ES-I3 (cell line): ENCODE results near the gene HMGN3.
A peak's percentile ranks its signal among the peaks of the same experiment; 100 is the strongest.
"Not testable (repeated sequence)": the region's sequence is repeated elsewhere in the genome, so short reads cannot be mapped to it uniquely, and the experiment has no call there.

Source experiments
- H3K36me3 ChIP-seq: 2 replicates; pipeline ENCODE4 v1.6.1; 2013; ENCODE audit warnings: mild to moderate bottlenecking, low read length, control low read depth, moderate library complexity; ENCODE audit not compliant: insufficient read depth
- H3K4me1 ChIP-seq: 2 replicates; pipeline ENCODE4 v1.6.1; 2013; ENCODE audit warnings: mild to moderate bottlenecking, control low read depth, low read length; ENCODE audit not compliant: insufficient read depth
- H3K9ac ChIP-seq: 2 replicates; pipeline ENCODE4 v1.6.1; 2013; ENCODE audit warnings: low read depth, mild to moderate bottlenecking, low read length, moderate library complexity
- H3K9me3 ChIP-seq: 2 replicates; pipeline ENCODE4 v1.6.1; 2013; ENCODE audit warnings: mild to moderate bottlenecking, low read length, moderate library complexity; ENCODE audit not compliant: control insufficient read depth, insufficient read depth

Gene HMGN3

DNA sequence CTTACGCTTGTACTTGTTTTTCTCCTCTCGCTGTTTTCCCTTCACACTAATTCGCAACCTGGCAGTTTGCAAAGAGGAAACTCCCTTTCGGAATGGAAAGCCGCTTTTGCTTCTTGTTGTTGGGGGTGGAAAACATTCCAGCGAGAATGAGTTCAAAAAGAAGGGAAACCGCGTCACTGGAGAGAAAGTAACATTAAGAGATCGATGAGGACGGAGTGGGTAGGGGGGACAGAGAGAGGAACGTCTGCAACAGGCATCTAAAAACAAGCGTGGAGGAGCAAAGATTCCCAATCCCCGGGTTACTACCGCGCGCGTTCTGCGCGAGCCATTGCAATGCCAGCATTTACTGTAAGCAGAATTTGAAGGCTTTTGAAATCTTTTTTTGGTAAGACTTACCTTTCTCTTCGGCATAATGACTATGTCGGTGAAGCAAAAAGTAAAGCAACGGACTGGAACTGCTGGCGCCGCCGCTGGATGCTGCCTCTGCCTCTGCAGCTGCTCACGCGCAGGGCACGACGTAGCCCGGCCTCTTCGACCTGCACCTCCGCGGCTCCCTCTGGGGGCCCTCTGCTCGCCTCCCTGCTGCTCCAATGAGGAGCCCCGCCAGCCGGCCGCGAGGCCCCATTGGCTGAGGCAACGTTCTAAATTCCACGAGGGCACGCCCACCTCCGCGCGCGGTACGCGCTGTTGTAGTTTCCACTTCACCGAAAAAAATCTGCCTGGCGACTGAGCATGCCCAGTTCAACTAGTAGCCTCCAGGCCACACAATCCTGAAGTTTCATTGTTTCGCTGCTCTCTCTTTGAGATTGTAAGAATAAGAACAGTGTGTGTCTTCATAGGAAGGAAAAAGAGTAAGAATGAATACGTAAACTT, at the start of gene HMGN3:
TSS of gene HMGN3 (minus strand) at position 533 of the 873 bp plus-strand sequence.
- Histone ChIP-seq H3K4me1 (0 out of 2 replicates have a peak, but pooled peaks cover 3% of the 10 kb centered on the region), H3K9ac (peak within 1 kb of the TSS; percentile 85), H3K9me3 (no peaks in the 10 kb centered on the region), H3K36me3 (no peaks in the 10 kb centered on the region)

DNA sequence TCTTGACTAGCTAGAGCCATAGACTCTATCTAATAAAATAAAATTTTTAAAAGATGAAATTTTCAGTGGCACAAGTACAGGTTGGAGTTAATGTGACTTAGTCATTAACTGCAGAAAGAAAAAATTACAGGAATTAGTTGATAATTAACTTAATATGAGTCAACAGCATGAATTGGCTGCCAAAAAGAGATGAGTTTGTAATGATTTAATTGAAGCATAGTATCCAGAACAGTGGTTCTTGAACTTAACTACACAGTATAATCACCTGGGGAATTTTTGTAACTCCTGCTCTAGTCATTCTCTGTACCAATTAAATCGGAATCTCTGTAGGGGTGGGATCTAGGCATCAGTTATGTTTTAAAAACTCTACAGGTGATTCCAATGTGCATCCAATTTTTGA, 46.3 kb upstream of the HMGN3 start:
- Histone ChIP-seq H3K4me1 (no peaks in the 10 kb centered on the region), H3K36me3 (no peaks in the 10 kb centered on the region), H3K9ac (no peak overlapping the region), H3K9me3 (peaks cover 3% of the 10 kb centered on the region; the same call in 1 of the 2 replicates)

DNA sequence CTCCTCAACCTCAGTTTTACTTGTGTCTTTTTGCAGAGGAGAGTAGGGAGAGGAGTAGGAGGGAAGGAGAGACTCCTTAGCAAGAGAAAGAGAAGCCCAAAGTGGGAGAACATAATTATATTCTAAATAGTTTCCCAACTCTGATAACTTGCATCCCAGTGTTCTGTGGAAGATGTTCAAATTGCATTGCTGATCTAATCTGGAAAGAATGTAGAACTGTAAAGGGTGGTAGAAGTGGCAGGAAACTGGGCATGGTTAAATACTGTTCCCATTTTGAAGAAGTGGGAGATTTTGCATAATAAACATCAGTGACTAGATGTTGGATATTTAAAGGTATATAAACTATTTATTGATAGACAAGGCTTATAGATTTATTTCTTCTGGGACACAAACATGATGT, 42.6 kb upstream of the HMGN3 start:
- Histone ChIP-seq H3K4me1 (no peaks in the 10 kb centered on the region), H3K36me3 (no peaks in the 10 kb centered on the region), H3K9me3 (no peaks in the 10 kb centered on the region; the same call in 1 of the 2 replicates), H3K9ac (no peak overlapping the region)

DNA sequence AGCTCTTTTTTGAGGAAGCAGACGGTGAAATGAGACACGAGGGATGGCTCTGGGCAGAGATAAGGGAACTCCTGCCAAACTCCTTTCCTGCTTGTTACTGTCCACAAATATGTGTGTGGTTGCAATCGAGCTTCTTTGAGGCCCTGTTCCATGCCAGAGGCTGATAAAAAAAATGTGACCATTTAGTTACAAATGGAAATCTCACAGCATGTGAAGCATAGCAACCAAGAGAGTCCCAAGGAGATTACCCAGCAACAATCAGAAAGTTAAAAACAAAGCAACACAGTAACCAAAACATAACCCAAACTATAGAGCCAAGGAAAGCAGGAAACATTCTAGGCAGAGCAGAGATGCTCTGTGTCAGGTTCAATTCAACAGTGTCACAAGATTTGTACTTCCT, 35.4 kb upstream of the HMGN3 start:
- no peaks in the 10 kb centered on the region for H3K36me3 ChIP-seq
- no peak overlapping the region for H3K9ac ChIP-seq
- H3K4me1 ChIP-seq: no peaks in the 10 kb centered on the region
- no peaks in the 10 kb centered on the region for H3K9me3 ChIP-seq

DNA sequence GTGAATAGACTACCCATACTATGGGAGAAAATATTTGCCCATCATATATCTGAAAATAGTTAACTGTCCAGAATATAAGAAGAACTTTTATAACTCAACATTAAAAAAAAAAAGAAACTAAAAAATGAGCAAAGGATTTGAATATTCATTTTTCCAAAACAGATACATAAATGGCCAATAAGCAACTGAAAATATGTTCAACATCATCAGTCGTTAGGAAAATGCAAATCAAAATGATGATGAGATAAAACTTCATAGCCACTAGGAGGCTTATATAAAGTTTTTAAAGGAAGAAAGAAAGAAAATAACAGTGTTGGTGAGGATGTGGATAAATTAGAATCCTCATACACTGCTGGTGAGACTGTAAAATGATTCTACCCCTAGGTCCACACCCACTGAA, 32.6 kb upstream of the HMGN3 start:
- Histone ChIP-seq H3K36me3 (no peaks in the 10 kb centered on the region), H3K4me1 (no peaks in the 10 kb centered on the region), H3K9ac (no peak overlapping the region), H3K9me3 (no peaks in the 10 kb centered on the region)

DNA sequence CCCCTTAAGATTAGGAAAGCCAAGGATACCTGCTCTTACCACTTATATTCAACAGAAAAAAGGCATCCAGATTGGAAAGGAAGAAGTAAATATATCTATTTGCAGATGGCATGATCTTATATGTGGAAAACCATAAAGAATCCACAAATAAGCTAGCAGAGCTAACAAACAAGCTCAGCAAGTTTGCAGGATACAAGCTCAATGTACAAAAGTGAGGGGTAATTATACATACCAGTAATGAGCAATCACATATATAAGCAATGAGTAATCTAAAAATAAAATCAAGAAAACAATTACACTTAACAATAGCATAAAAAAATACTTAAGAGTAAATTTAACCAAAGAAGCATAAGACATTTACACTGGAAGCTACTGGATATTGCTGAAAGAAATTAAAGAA, 31.6 kb upstream of the HMGN3 start:
- Histone ChIP-seq H3K9ac (no peak overlapping the region), H3K36me3 (no peaks in the 10 kb centered on the region), H3K4me1 (no peaks in the 10 kb centered on the region), H3K9me3 (no peaks in the 10 kb centered on the region)

DNA sequence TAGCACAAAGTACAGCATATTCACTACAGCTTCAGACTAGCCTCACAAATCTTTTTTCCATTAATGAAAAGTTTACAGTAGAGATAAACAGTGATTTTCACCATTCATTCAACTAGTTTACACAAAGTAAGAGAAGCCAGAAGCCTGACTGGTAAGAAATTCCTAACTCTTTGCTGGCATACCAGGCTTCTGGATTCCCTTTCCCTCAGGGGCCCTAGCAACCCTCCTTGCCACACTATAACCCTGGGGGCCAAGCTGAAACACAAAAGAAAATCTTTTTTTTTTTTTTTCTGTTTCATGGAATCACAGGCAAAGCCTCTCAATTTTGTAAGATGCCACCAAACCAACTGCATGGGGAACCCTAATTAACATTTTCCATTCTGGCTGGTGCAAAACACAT, 28.9 kb upstream of the HMGN3 start:
- Histone ChIP-seq H3K36me3 (no peaks in the 10 kb centered on the region), H3K9ac (no peak overlapping the region), H3K9me3 (no peaks in the 10 kb centered on the region), H3K4me1 (no peaks in the 10 kb centered on the region)

DNA sequence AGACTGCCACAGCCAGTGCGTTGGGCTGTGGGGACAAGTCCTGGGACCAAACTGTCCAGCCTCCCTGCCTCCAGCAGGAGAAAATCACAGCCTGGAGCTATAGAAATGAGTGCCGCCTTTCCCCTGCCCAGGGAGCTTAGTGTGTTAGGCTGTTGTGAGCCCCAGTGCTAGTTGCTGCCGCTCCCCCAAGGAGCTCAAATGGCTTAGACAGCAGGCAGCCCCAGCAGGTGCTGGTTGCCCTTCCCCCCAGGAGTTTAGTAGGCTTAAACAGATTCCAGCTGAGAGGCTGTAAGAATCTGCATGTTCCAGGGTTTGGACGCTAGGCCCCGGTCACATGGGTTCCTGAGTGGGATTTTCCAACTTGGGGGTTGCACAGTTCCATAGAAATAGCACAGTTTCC, 27.2 kb upstream of the HMGN3 start:
- H3K9me3 ChIP-seq: 0 out of 2 replicates have a peak, but pooled peaks cover under 1% of the 10 kb centered on the region

DNA sequence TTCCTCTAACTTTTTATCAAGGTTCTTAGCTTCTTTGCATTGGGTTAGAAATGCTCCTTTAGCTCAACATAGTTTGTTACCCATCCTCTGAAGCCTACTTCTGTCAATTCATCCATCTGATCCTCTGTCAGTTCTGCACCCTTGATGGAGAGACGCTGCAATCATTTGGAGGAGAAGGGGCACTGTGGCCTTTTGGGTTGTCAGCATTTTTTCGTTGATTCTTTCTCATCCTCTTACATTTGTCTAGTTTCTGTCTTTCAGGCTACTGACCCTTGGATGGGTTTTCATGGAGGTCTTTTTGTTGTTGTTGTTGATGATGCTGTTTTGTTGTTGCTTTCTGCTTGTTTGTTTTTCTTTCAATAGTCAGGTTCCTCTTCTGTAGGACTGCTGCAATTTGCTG, 26.3 kb upstream of the HMGN3 start:
- Histone ChIP-seq H3K9me3 (peaks cover 4% of the 10 kb centered on the region; the same call in 1 of the 2 replicates), H3K4me1 (no peaks in the 10 kb centered on the region), H3K36me3 (no peaks in the 10 kb centered on the region), H3K9ac (no peak overlapping the region)

More for the DNA sequence above, 27.2 kb upstream of the HMGN3 start:
- no peak overlapping the region for H3K9ac ChIP-seq
- H3K4me1 ChIP-seq: no peaks in the 10 kb centered on the region
- H3K36me3 ChIP-seq: no peaks in the 10 kb centered on the region

DNA sequence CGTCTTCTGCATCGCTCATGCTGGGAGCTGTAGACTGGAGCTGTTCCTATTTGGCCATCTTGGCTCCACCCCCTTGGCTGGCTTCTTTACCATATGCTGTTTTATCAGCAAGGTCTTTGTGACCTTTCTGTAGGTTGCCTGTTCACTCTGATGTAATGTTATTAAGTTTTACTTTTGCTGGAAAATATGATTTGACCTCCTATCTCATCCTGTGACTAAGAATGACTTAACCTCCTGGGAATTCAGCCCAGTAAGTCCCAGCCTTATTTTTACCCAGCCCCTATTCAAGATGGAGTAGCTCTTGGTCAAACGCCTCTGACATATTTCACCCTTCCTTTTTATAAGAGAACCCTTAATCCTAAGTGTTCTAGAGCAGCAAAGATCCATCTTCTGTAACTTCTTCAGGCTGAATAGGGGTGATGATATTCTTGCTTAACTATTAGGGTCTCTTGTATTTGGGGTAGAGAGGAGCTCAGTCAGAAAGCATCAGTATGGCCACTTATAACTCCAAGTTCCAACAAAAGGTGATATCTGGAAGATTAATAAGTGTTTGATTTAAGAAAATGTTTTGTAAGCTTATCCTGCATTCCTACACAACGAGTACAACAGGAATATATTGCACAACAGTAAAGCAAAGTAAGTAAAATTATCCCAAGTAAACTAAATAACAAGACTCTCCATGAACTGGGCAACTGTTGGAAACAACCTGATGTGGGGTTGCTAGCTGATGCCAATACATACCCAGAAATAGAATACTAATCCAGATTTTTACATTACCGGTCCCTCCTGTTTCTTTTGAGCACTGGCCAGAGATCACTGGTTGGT, 23.1 kb upstream of the HMGN3 start:
- Histone ChIP-seq H3K9me3 (peaks cover 4% of the 10 kb centered on the region; the same call in 1 of the 2 replicates), H3K36me3 (no peaks in the 10 kb centered on the region), H3K4me1 (no peaks in the 10 kb centered on the region), H3K9ac (no peak overlapping the region)

DNA sequence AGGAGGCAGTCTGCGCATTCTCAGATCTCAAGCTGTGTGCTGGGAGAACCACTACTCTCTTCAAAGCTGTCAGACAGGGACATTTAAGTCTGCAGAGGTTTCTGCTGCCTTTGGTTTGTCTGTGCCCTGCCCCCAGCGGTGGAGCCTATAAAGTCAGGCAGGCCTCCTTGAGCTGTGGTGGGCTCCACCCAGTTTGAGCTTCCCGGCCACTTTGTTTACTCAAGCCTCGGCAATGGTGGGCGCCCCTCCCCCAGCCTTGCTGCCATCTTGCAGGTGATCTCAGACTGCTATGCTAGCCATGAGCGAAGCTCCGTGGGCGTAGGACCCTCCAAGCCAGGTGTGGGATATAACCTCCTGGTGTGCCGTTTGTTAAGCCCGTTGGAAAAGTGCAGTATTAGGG, 22.3 kb upstream of the HMGN3 start:
- not testable (repeated sequence) for H3K4me1 ChIP-seq, H3K9ac ChIP-seq, H3K9me3 ChIP-seq, H3K36me3 ChIP-seq

DNA sequence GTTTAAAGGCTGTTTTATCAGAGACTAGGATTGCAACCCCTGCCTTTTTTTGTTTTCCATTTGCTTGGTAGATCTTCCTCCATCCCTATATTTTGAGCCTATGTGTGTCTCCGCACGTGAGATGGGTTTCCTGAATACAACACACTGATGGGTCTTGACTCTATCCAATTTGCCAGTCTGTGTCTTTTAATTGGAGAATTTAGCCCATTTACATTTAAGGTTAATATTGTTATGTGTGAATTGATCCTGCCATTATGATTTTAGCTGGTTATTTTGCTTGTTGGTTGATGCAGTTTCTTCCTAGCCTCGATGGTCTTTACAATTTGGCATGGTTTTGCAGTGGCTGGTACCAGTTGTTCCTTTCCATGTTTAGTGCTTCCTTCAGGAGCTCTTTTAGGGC, 20.6 kb upstream of the HMGN3 start:
- H3K9ac ChIP-seq, H3K36me3 ChIP-seq, H3K9me3 ChIP-seq, H3K4me1 ChIP-seq: not testable (repeated sequence)

DNA sequence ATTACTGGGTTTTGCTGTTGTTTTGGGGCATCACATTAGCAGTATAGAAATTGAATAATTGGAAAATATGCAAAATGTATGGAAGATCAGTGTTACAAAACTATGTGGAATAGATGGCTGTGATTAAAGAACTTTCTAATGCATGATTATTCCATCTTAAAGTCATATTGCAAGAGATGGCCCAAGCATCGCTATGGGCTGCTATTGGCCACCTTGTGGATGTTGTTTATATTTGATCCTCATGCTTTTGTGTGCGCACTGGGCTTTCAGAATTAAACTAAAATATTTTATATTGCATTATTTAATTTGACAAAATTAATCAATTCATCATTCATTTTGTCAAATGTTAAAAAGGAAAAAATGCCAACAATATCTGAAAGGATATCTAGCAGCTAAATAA, 16.1 kb upstream of the HMGN3 start:
- Histone ChIP-seq H3K36me3 (no peaks in the 10 kb centered on the region), H3K9ac (no peak overlapping the region), H3K4me1 (no peaks in the 10 kb centered on the region), H3K9me3 (peaks cover 7% of the 10 kb centered on the region; the same call in 1 of the 2 replicates)

DNA sequence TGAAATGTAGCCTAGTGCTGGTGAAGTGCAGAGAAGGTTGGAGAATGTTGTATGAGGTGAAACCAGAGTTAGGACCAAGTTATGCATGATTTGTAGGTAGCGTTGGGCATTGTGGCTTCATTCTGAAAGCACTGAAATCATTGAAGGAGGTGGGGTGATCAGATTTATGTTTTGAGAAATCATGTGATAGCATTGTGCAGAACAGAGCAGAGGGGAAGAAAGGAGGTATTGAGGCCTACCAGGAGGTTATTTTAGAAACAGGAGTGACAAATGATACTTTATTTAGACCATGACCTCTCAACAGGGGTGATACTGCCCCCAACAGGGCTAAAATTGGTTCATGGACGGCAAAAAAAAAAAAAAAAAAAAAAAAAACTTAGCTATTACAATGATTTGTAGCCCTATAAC, 15.6 kb upstream of the HMGN3 start:
- Histone ChIP-seq H3K36me3 (no peaks in the 10 kb centered on the region), H3K4me1 (no peaks in the 10 kb centered on the region), H3K9me3 (peaks cover 8% of the 10 kb centered on the region; the same call in 1 of the 2 replicates), H3K9ac (no peak overlapping the region)

DNA sequence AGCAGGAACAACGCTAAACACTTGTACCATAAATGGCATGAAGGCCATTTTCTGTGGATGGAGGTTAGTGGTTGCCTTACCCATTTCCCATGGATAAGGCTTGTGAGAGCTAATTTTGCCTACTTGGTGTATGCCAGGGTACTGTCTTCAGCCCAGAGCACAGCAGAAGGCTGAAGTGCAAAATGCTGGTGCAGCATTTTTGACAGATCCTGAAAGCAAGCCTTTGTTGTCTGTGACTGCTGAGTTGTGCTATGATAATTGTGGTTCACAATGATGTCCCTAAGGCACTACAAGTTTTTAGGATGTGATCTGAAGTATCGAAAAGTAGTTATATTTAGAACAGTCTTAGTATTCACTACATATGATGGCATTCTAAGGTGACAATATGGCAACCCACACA, 14.7 kb upstream of the HMGN3 start:
- Histone ChIP-seq H3K4me1 (no peaks in the 10 kb centered on the region), H3K9ac (no peak overlapping the region), H3K36me3 (no peaks in the 10 kb centered on the region), H3K9me3 (peaks cover 8% of the 10 kb centered on the region; the same call in 1 of the 2 replicates)
